Activated CD8-positive, alpha-beta memory T cell treated with anti-CD3 and anti-CD28 coated beads, Interleukin-2, amount 10 ng/mL, durations not matched to agents 7 days and 5 days (primary cell): Measurements from ENCODE around the gene ANKUB1. TPM values are rescaled to one million over a fixed set of nuclear protein-coding genes. Genes with fewer than 3 reads are reported as not detected.

Experiments
- total RNA-seq, 2 experiments: library from RNA; stranded (reverse); gene quantifications; one replicate each; pipeline ENCODE4 v1.2.3, GENCODE V29; 2021

The ANKUB1 gene
- total RNA-seq, 2 experiments from 2014 or later = not detected

Other genes with a start within 250 kb of the ANKUB1 start
- gene WWTR1, start 134.5 kb downstream of the ANKUB1 start, total RNA-seq = 1 to 10 TPM; 1.8 to 3.8 TPM
- 10 to 100 TPM; 35.5 to 38.9 TPM for gene COMMD2, start 40.1 kb downstream of the ANKUB1 start, total RNA-seq
- gene RNF13, start 20.7 kb upstream of the ANKUB1 start, total RNA-seq = 10 to 100 TPM; 29.6 to 39.7 TPM
- 1 to 10 TPM; 1.0 to 1.1 TPM for gene PFN2, start 178.3 kb upstream of the ANKUB1 start, total RNA-seq